HG02571 (cell line): ENCODE measurements around the gene TMEM87B.

Experiments used
- ATAC-seq: cut with Tn5 transposase; IDR thresholded peaks from one replicate; pipeline ENCODE4 v1.9.1; 2021; ENCODE audit warnings: mild to moderate bottlenecking, moderate library complexity; ENCODE audit not compliant: unreplicated experiment

The TMEM87B gene

GRCh38 chr2:112149194-112149593 lies 94.1 kb downstream of the TMEM87B start:
- ATAC-seq, result no peak

DNA sequence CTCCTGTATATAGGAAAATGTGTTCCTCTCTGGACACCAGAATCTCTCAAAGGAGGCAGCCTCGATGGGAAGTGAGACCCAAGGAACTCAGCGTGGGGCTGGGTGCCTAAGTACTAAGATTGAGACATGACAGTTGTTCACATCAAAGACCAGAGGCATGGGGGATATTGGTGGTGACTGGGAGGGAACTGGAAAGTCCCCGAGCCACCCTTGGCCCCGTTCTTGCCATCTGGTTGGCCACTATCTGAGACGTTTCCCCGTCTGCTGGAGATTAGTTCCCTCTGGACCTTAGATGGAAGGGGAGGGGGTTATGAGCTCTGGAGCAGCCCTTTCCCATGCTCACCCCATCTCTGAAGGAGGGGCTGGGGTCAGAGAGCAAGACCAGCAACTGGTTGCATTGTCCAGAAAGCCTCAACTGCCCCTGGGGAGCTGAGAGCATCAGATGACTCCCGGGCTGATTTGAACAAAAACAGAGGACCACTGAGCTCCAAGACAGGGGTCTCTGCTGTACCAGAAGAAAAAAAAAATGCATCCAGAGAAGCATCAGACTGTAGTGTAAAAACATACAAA lies 94.9 kb downstream of the TMEM87B start:
- no peak for ATAC-seq

DNA sequence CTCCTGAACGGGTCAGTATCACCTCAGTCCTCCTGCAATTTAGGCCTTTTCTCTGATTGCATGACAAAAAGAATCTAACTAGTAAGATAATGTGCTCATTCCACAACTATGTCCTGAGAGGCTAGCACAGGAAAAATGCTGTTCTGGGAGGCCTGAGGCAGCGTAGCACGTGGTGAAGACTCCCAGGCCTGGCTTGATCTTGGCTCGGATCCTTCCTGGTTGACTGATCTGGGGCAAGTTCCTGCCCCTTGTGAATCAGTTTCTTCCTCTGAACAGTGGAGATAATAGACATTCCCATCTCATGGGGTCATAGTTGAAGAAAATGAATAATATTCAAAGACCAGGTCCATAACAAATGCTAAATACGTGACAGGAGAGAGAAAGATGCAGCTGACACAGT lies 95.4 kb downstream of the TMEM87B start:
- no peak for ATAC-seq

DNA sequence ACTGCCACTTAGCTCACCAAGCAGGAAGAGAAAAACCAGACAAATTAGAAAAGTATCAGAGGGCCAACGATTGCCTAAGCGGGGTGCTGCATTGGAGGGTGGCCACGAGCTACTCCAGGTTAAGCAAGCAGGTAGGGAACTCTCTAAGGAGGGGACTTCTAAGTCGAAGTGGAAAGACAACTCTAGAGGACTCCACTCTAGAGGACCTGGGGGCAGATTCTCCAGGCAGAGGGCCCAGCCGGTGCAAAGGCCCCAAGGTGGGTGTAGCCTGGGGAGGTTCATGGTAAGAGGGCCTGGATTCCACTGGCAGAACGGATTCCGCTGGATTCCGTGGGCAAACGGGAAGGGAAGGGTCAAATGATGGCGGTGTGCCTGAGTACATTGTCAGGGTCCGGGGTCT lies 95.8 kb downstream of the TMEM87B start:
- ATAC-seq, result no peak

- no peak for ATAC-seq
Measured at GRCh38 chr2:112151271-112151670, 96.2 kb downstream of the TMEM87B start.

GRCh38 chr2:112151701-112152440 lies 96.8 kb downstream of the TMEM87B start:
- no peak for ATAC-seq

- no peak for ATAC-seq
Measured at GRCh38 chr2:112152476-112153178, 97.6 kb downstream of the TMEM87B start.

GRCh38 chr2:112153179-112153490 lies 98.1 kb downstream of the TMEM87B start:
- ATAC-seq, result no peak

GRCh38 chr2:112153501-112153900 lies 98.4 kb downstream of the TMEM87B start:
- no peak for ATAC-seq

- ATAC-seq, result no peak
Measured at GRCh38 chr2:112154246-112155117, 99.4 kb downstream of the TMEM87B start.

- ATAC-seq, result no peak
Measured at GRCh38 chr2:112155331-112156151, 100.5 kb downstream of the TMEM87B start.

GRCh38 chr2:112156152-112156986 lies 101.3 kb downstream of the TMEM87B start:
- no peak for ATAC-seq

DNA sequence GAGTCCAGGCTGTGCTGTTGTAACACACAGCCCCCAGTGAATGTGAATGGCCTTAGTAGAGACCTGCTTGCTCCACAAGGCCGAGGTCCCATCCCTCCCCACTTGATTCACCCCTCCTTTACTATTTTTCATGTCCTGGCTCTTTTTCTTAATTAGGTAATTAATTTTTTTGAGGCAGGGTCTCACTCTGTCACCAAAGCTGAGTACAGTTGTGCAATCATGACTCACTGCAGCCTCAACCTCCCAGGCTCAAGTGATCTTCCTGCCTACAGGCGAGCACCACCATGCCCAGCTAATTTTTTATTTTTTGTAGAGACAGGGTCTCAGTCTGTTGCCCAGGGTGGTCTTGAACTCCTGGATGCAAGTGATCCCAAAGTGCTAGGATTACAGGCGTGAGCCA lies 102.4 kb downstream of the TMEM87B start:
- no peak for ATAC-seq

DNA sequence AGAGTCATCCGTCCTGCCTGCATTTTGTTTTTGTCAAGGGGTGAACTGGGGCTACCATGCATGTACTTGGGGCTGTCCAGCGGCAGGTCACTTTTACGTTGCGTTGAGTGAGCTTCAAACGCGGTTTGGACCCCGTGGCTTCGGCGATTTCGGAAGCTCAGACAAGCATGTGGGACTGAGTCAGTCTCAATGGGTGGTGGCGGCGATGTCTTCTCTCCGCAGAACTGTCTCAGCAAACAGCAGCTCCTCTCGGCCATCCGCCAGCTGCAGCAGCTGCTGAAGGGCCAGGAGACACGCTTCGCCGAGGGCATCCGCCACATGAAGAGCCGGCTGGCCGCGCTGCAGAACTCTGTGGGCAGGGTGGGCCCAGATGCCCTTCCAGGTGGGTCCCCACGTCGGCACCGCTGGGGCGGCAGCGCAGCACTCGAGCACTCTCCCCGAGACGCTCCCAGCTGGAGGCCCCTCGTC lies 104.4 kb downstream of the TMEM87B start:
- no peak for ATAC-seq

DNA sequence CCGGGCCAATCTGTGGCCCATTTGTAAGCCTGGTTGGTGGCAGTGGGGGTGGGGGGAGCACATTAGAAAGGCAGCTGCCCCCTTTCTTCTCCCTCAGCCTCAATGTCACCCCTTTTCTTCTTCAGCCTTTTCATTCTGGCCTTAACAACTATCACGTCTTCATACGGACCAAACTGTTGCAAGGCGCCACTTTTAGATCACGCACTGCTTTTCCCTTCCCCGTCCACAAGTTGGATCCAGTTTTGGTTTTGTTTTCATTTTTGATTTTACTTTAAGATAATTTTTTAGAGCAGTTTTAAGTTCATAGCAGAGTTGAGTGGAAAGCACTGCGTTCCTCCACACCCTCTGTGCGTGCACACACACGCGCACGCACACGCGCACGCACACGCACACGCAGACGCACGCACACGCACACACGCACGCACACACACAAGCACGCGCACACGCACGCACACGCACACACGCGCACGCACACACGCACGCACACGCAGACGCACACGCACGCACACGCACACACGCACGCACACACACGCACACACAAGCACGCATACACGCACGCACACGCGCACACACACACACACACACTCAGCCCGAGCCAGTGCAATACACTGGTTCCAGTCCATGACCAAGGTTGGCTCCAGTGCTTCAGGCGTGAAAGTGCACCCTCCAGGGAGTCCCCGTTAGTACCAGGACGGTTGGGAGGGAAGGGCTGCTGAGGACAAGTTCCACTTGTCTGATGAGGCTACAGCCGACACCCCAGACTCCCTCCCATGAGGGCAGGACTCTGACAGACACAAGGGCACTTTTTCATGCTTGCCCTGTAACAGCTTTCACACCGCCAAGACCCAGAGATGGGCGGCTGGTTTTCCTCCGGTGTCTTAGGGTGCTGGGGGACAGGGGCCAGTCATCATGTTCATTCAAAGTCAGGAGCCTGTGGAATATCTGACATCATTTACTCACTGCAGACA lies 105.5 kb downstream of the TMEM87B start:
- no peak for ATAC-seq

GRCh38 chr2:112161431-112162145 lies 106.5 kb downstream of the TMEM87B start:
- no peak for ATAC-seq

GRCh38 chr2:112162341-112162740 lies 107.3 kb downstream of the TMEM87B start:
- no peak for ATAC-seq

DNA sequence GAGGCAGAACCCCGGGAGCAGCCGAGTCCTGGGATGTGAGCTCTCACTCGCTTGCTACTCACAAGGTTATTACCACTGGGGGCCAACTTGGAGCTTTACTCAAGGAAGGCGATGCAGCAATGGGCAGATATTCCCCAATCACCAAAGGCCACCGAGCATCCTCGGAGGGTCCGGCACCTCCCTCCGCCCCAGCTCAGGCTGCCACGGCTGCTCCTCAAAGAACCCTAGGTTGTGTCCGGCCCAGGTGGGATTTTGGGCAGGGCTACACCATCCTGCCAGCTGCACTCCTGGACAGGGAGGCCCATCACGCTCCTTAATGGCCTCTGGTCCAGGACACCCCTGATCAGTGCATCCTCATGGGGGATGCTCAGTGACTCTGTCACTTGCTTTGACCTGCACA lies 107.9 kb downstream of the TMEM87B start:
- ATAC-seq, result no peak
